SK-N-SH (cell line): ENCODE measurements around the gene CHM. TPM values are rescaled to one million over a fixed set of nuclear protein-coding genes. Genes with fewer than 3 reads are reported as not detected.

Experiments
- CTCF ChIA-PET: fragments of 300-600, 350-600 bp; formaldehyde crosslinking; extraction: SDS; loops from one replicate; lab custom pipeline; 2021; lab: Yijun Ruan, JAX
- POLR2A ChIA-PET: fragments of 350-600 bp; sonication (Branson Sonifier 250); formaldehyde crosslinking; extraction: SDS; loops from one replicate; lab custom pipeline; 2020; ENCODE audit warnings: antibody characterized with exemption, inconsistent platforms; lab: Yijun Ruan, JAX
- DNase-seq: peaks from one replicate; pipeline ENCODE4 v3.0.0; 2012
- H2AFZ ChIP-seq: fragments of 200-600 bp; sonication (generic); 2 replicates; pipeline ENCODE4 v1.8.1; 2016; ENCODE audit warnings: antibody characterized with exemption, mild to moderate bottlenecking, low read depth
- H3F3A ChIP-seq: fragments of 200-600 bp; sonication (generic); replicated peaks from 2 replicates; pipeline ENCODE3; 2016; ENCODE audit warnings: antibody characterized with exemption, mild to moderate bottlenecking; ENCODE audit not compliant: insufficient read depth
- H3K27ac ChIP-seq, 2 experiments: fragments of 200-500 bp in 1 of 2; fragments of 200-600 bp in 1 of 2; sonication (Bioruptor generic) in 1 of 2; sonication (generic), shearing (Covaris generic) in 1 of 2; 2 replicates each; pipeline versions ENCODE4 v1.5.1 to v1.6.1; 2014 to 2016; ENCODE audit warnings: low read depth in 2 of 2, inconsistent platforms in 1 of 2, low read length in 1 of 2, mild to moderate bottlenecking in 1 of 2, mixed read lengths in 1 of 2
- H3K27me3 ChIP-seq: fragments of 200-600 bp; sonication (generic), shearing (Covaris generic); 2 replicates; pipeline ENCODE4 v1.6.1; 2016; ENCODE audit warnings: mixed run types; ENCODE audit not compliant: insufficient read depth
- H3K36me3 ChIP-seq, 2 experiments: fragments of 200-500 bp in 1 of 2; fragments of 200-600 bp in 1 of 2; sonication (Bioruptor generic) in 1 of 2; sonication (generic) in 1 of 2; replicated peaks in 1 of 2; 2 replicates each; pipeline versions ENCODE3 to v1.5.1; 2014 to 2016; ENCODE audit warnings: low read length in 1 of 2, mild to moderate bottlenecking in 1 of 2; ENCODE audit not compliant: insufficient read depth in 2 of 2, control insufficient read depth in 1 of 2
- H3K4me1 ChIP-seq, 2 experiments: fragments of 200-500 bp in 1 of 2; fragments of 200-600 bp in 1 of 2; sonication (Bioruptor generic) in 1 of 2; sonication (generic), shearing (Covaris generic) in 1 of 2; 2 replicates each; pipeline versions ENCODE4 v1.5.1 to v1.6.1; 2014 to 2016; ENCODE audit warnings: low read depth in 1 of 2, low read length in 1 of 2, mixed run types in 1 of 2; ENCODE audit not compliant: insufficient read depth in 2 of 2, control insufficient read depth in 1 of 2
- H3K4me2 ChIP-seq: fragments of 200-600 bp; sonication (generic), shearing (Covaris generic); 2 replicates; pipeline ENCODE4 v1.6.1; 2017; ENCODE audit warnings: mixed run types
- H3K4me3 ChIP-seq, 2 experiments: fragments of 200-500 bp in 1 of 2; fragments of 200-600 bp in 1 of 2; sonication (Bioruptor generic) in 1 of 2; sonication (generic), shearing (Covaris generic) in 1 of 2; 2 replicates each; pipeline versions ENCODE4 v1.5.1 to v1.8.1; 2014 to 2016; ENCODE audit warnings: low read depth in 2 of 2, inconsistent platforms in 1 of 2, low read length in 1 of 2, mild to moderate bottlenecking in 1 of 2, mixed read lengths in 1 of 2, moderate library complexity in 1 of 2
- H3K79me2 ChIP-seq: fragments of 200-600 bp; sonication (generic); 2 replicates; pipeline ENCODE4 v1.8.1; 2017; ENCODE audit warnings: mild to moderate bottlenecking; ENCODE audit not compliant: insufficient read depth
- H3K9ac ChIP-seq: fragments of 200-600 bp; sonication (generic); 2 replicates; pipeline ENCODE4 v1.6.1; 2017; ENCODE audit warnings: mixed run types
- H3K9me2 ChIP-seq: fragments of 200-600 bp; sonication (generic); 2 replicates; pipeline ENCODE4 v1.6.1; 2017; ENCODE audit warnings: mixed run types
- H3K9me3 ChIP-seq: fragments of 200-600 bp; sonication (generic); 2 replicates; pipeline ENCODE4 v1.6.1; 2017; ENCODE audit warnings: mixed run types, mild to moderate bottlenecking, moderate library complexity
- H4K20me1 ChIP-seq: fragments of 200-600 bp; sonication (generic); 2 replicates; pipeline ENCODE4 v1.6.1; 2017; ENCODE audit warnings: mild to moderate bottlenecking, mixed run types; ENCODE audit not compliant: insufficient read depth
- CHD2 ChIP-seq: fragments of 150-350 bp; IDR thresholded peaks from 2 replicates; pipeline ENCODE4 v1.6.1; 2018; ENCODE audit warnings: low read length; ENCODE audit not compliant: partially characterized antibody
- CTCF ChIP-seq: fragments of 200-600 bp; sonication (generic); IDR thresholded peaks from 2 replicates; pipeline ENCODE4 v1.6.1; 2017; ENCODE audit warnings: antibody characterized with exemption, mild to moderate bottlenecking, moderate library complexity
- ELF1 ChIP-seq: IDR thresholded peaks from 2 replicates; pipeline ENCODE4 v1.4.0; 2012
- EP300 ChIP-seq, 2 experiments: IDR thresholded peaks; 2 replicates each; pipeline versions ENCODE4 v1.4.0 to v1.6.1; 2012; ENCODE audit warnings: borderline replicate concordance in 1 of 2, low read depth in 1 of 2, low read length in 1 of 2
- FOXM1 ChIP-seq: IDR thresholded peaks from 2 replicates; pipeline ENCODE4 v1.4.0; 2012; ENCODE audit warnings: low read depth, mild to moderate bottlenecking
- GABPA ChIP-seq: IDR thresholded peaks from 2 replicates; pipeline ENCODE4 v1.4.0; 2012; ENCODE audit warnings: low read depth, mild to moderate bottlenecking
- NFIC ChIP-seq: IDR thresholded peaks from 2 replicates; pipeline ENCODE4 v1.4.0; 2012; ENCODE audit warnings: borderline replicate concordance
- NRF1 ChIP-seq: IDR thresholded peaks from 2 replicates; pipeline ENCODE4 v1.6.1; 2012; ENCODE audit warnings: low read depth, mild to moderate bottlenecking, low read length
- PBX3 ChIP-seq: IDR thresholded peaks from 2 replicates; pipeline ENCODE4; 2012
- RCOR1 ChIP-seq: fragments of 150-350 bp; IDR thresholded peaks from 2 replicates; pipeline ENCODE4 v1.6.1; 2017; ENCODE audit warnings: antibody characterized with exemption, low read length
- REST ChIP-seq: IDR thresholded peaks from 2 replicates; pipeline ENCODE4 v1.6.1; 2012; ENCODE audit warnings: mild to moderate bottlenecking, low read depth, low read length, moderate library complexity
- RFX5 ChIP-seq: IDR thresholded peaks from 2 replicates; pipeline ENCODE4 v1.6.1; 2012; ENCODE audit warnings: mild to moderate bottlenecking, improper control_type of control experiment, low read length
- TAF1 ChIP-seq: IDR thresholded peaks from 2 replicates; pipeline ENCODE4 v1.6.1; 2012; ENCODE audit warnings: low read depth, mild to moderate bottlenecking, low read length, moderate library complexity, borderline replicate concordance
- TEAD4 ChIP-seq: IDR thresholded peaks from 2 replicates; pipeline ENCODE4 v1.4.0; 2012; ENCODE audit warnings: mild to moderate bottlenecking, borderline replicate concordance; ENCODE audit not compliant: insufficient read depth
- USF1 ChIP-seq: IDR thresholded peaks from 2 replicates; pipeline ENCODE4 v1.4.0; 2012; ENCODE audit warnings: low read depth, borderline replicate concordance
- YY1 ChIP-seq: IDR thresholded peaks from 2 replicates; pipeline ENCODE4 v1.4.0; 2012; ENCODE audit warnings: low read depth, mild to moderate bottlenecking
- WGBS: methylation state at CpG from one replicate; pipeline ENCODE4 v1.1.6; 2017; ENCODE audit warnings: low lambda C conversion rate; 5-methylcytosine and 5-hydroxymethylcytosine counted together
- polyA plus RNA-seq, 3 experiments: library from polyadenylated mRNA; depleted of rRNA; stranded (reverse); fragments of >200 nt; gene quantifications; 2 replicates each; pipeline ENCODE4 v1.2.3, GENCODE V29; 2012

Gene CHM
- polyA plus RNA-seq, 1 of the 3 experiments (the other 2 are of a cell fraction): 12.8 TPM

- no peaks in the 10 kb centered on the region for H3K9me3 ChIP-seq
- H3K36me3 ChIP-seq: peaks cover 0 to 7% of the 10 kb centered on the region in 2 experiments
- H3K9ac ChIP-seq: no peak overlapping the region
- no peaks in the 10 kb centered on the region for H3K4me1 ChIP-seq
- peaks cover 26% of the 10 kb centered on the region for H4K20me1 ChIP-seq
- H3K9me2 ChIP-seq: no peaks in the 10 kb centered on the region
- no peak overlapping the region for H3K4me3 ChIP-seq
- H3K4me2 ChIP-seq: no peak overlapping the region
- DNase-seq: no peak
- 92% methylated on average over 10 of the region's 12 CpGs for WGBS
- no peak overlapping the region for H3K27ac ChIP-seq
- ChIA-PET POLR2A (no interaction called here), CTCF (no interaction called here)
- H3K27me3 ChIP-seq: no peaks in the 10 kb centered on the region
- peaks cover 32% of the 10 kb centered on the region for H3K79me2 ChIP-seq
- TF ChIP-seq RFX5 (no peak), ELF1 (no peak), TAF1 (no peak), FOXM1 (no peak), TEAD4 (no peak), GABPA (no peak), PBX3 (no peak), NFIC (no peak), EP300 (IDR thresholded peaks at IDR 0.05; ENCODE audit: borderline replicate concordance in 1 of 2, low read depth in 1 of 2, low read length in 1 of 2) (no peak), CHD2 (no peak), CTCF (no peak), NRF1 (no peak), REST (no peak), YY1 (no peak), RCOR1 (no peak), USF1 (no peak)
- H3F3A ChIP-seq: no peaks in the 10 kb centered on the region
- no peak overlapping the region for H2AFZ ChIP-seq
Observed at GRCh38 chrX:86002076-86002896, 45.1 kb downstream of the CHM start.
